ENCODE data around the gene PANK4.
"Not testable (repeated sequence)": the region's sequence is repeated elsewhere in the genome, so short reads cannot be mapped to it uniquely, and the experiment has no call there.

Gene PANK4

GRCh38 chr1:2473198-2473597 lies 53.2 kb downstream of the PANK4 start:
- DNase-seq = no peak

- no peak for DNase-seq
Measured at GRCh38 chr1:2472561-2473177, 53.7 kb downstream of the PANK4 start.

- no peak for DNase-seq
Measured at GRCh38 chr1:2472109-2472508, 54.3 kb downstream of the PANK4 start.

- no peak for DNase-seq
Measured at GRCh38 chr1:2471587-2472001, 54.8 kb downstream of the PANK4 start.

GRCh38 chr1:2471159-2471471 lies 55.3 kb downstream of the PANK4 start:
- DNase-seq = no peak

- DNase-seq = no peak
Measured at GRCh38 chr1:2470290-2471158, 55.9 kb downstream of the PANK4 start.

- DNase-seq = no peak
Measured at GRCh38 chr1:2469103-2469940, 57.1 kb downstream of the PANK4 start.

DNA sequence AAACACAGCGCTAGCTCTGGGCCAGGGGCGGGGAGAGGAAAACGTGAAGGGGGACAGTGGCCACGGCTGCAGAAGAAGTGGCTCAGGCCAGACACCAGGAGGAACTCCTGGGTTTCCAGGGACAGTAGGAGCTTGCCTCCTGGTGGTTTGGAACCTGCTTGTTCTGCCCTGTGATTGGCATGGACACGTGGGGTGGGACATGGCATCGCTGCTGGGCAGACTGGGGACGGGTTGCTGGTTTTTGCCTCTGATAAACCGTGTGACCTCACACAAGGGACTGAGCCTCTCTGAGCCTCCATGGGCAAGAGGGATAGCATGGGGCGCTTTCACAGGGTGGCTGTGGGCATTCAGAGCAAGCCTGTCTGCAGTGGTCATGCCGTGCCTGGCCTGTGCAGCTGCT lies 57.9 kb downstream of the PANK4 start:
- no peak for DNase-seq

- DNase-seq = no peak
Measured at GRCh38 chr1:2468041-2468472, 58.3 kb downstream of the PANK4 start.

DNA sequence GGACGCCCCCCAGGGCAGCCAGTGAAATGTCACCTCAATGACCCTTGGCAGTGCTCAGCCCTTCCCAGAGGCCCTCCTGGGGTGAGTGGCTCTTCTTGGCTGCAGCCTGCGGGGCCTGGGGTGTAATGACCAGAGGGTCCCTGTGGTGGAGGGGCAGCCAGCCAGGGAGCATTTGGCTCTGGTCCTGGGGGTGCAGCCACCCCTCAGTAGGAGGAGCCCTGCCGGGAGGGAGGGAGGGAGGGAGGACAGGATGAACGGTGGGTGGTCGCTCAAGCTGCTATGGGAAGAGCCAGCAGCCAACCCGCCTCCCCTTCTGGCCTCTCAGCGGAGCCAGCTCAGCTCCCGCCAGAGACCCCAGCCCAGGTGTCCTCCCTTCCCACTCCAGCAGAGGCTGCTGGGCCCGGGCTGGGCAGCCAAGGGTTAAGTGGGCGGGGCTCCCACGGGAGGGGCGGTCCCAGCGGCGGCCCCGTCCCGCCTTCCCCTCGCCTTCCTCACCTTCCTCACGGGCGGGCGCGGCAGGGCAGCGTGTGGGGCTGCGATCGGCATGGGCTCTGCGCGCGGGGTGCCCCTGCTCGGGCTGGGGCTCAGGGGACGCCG lies 59.3 kb downstream of the PANK4 start:
- no peak for DNase-seq

DNA sequence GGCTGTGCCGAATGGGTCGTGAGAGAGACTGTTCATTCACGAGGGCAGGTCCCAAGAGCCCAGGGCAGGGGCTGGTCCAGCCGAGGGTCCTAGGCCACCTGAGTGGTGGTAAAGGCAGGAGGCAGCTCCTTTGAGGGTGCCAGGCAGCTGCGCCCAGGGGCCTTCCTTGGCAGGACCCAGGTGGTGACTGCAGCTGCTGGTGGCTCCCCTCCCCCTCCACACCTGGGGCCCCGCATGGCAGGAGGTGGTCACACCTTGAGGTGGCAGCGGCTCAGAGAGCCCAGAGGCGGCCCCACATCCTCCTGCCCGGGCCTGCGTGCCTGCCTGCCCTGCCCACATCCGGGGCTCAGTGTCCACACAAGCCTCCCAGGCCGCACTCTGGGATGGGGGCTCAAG lies 60.1 kb downstream of the PANK4 start:
- DNase-seq = no peak

DNA sequence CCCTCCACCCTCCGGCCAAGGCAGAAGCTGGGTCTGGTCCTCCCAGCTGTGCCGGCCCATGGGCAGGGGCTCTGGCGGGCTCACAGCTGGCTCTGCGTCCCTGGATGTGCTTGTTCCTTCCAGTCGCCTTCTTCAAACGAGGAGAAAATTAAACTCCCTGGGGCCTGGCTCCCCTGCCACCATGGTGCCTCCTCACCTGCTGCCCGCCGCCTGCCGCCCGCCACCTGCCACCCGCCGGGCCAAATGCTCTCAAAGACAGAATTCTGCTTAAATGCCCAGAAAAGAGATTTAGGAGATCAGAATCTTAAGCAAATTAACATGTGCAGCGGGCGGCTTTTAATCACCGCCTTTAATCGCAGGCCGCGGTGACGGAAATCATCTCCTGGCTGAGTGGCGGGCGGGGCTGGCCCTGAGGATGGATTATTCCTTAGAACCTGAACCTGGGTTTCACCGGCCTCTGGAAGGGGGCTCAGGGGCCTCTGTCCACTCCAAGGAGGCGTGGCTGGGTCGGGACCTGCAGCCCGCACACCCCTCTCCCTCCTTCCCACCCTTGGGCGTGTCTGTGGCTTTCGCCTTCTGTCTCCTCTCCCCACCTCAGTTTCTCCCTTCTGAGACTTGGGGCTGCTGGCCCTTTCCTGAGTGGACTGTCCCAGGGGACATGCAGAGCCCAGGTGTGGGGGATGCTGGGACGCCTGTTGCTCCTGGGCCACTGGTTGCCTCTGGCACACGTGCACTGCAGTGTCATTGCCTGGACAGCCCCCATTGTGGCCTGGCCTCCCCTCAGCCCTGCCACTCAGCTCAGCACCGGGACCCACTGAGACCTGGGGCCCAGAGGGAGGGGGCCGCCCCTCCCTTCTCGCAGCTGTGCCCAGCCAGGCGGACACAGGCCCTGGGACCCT lies 60.8 kb downstream of the PANK4 start:
- no peak for DNase-seq

- DNase-seq = no peak
Measured at GRCh38 chr1:2463396-2463795, 63.0 kb downstream of the PANK4 start.

GRCh38 chr1:2462819-2463218 lies 63.6 kb downstream of the PANK4 start:
- DNase-seq = no peak

GRCh38 chr1:2460996-2461751 lies 65.2 kb downstream of the PANK4 start:
- DNase-seq = no peak

GRCh38 chr1:2460203-2460602 lies 66.2 kb downstream of the PANK4 start:
- no peak for DNase-seq

DNA sequence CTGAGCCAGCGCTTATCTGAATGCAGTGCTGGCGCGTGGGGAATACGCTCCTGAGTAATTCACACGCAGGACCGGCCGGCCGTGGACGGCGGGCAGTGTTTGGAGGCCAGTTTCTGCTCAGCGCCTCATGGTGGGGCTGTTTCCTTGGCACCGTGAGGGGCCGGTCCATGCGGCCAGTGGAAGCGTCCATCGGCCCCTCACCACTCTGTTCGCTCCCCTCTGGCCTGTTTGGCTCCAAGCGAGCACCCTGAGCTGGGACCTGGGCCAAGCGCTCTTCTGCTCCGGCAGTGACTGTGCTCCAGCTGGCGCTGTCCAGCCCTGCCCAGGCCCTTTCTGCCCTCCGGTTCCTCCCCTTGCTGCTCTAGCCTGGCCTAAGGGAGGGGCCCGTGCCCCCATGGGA lies 66.6 kb downstream of the PANK4 start:
- DNase-seq = no peak

DNA sequence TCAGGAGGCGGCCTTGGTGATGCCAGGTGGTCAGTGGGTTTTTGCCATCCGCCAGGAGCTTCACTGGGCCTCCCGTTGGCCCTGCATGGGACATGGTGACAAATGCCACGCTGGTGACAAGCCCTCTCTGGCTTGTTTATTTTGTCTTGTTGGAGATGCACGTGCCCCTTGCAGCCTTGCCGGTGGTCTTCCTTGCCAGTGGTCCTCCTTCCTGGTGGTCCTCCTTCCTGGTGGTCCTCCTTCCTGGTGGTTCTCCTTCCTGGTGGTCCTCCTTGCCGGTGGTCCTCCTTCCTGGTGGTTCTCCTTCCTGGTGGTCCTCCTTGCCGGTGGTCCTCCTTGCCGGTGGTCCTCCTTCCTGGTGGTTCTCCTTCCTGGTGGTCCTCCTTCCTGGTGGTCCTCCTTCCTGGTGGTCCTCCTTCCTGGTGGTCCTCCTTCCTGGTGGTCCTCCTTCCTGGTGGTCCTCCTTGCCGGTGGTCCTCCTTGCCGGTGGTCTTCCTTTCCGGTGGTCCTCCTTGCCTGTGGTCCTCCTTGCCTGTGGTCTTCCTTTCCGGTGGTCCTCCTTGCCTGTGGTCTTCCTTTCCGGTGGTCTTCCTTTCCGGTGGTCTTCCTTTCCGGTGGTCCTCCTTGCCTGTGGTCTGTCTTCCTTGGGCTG lies 67.2 kb downstream of the PANK4 start:
- DNase-seq = not testable (repeated sequence)

- DNase-seq = no peak
Measured at GRCh38 chr1:2458687-2459086, 67.7 kb downstream of the PANK4 start.

Data from SIG-M5 (cell line).